ENCODE results near the gene SLC38A9. TPM values are rescaled to one million over a fixed set of nuclear protein-coding genes. Genes with fewer than 3 reads are reported as not detected.

The SLC38A9 gene
- polyA plus RNA-seq, 6 donors from 2014 or later: 13.2 to 17.7 (median 15.2) TPM

GRCh38 chr5:55671975-55672374, 40.1 kb downstream of the SLC38A9 start:
- ATAC-seq (ENCODE audit: low read depth in 2 of 2): no peak
- no peaks in the 10 kb centered on the region for H3K27me3 Mint-ChIP-seq
- H3K9me3 Mint-ChIP-seq: no peaks in the 10 kb centered on the region
- peaks cover 0 to 10% of the 10 kb centered on the region in 2 donors for H3K36me3 Mint-ChIP-seq
- no peak overlapping the region for H3K27ac Mint-ChIP-seq
- no peak for DNase-seq
- H3K4me3 Mint-ChIP-seq: peak overlapping the region in 1 of 8 donors; percentile 30
- peaks cover 0 to 2% (median 0%) of the 10 kb centered on the region in 3 donors for H3K4me1 Mint-ChIP-seq

- DNase-seq (no peak), ATAC-seq (ENCODE audit: low read depth in 2 of 2) (no peak)
- Mint-ChIP-seq H3K27ac (no peak overlapping the region), H3K9me3 (no peaks in the 10 kb centered on the region), H3K36me3 (peaks cover 0 to 17% of the 10 kb centered on the region in 2 donors), H3K4me1 (peaks cover 0 to 2% (median 0%) of the 10 kb centered on the region in 3 donors), H3K4me3 (no peak overlapping the region), H3K27me3 (no peaks in the 10 kb centered on the region)
Observed at GRCh38 chr5:55668356-55668755, 43.8 kb downstream of the SLC38A9 start.

GRCh38 chr5:55667938-55668337, 44.2 kb downstream of the SLC38A9 start:
- peaks cover 0 to 17% of the 10 kb centered on the region in 2 donors for H3K36me3 Mint-ChIP-seq
- H3K4me3 Mint-ChIP-seq: no peak overlapping the region
- ATAC-seq (ENCODE audit: low read depth in 2 of 2) (no peak), DNase-seq (no peak)
- H3K4me1 Mint-ChIP-seq: peaks cover 0 to 2% (median 0%) of the 10 kb centered on the region in 3 donors
- no peak overlapping the region for H3K27ac Mint-ChIP-seq
- no peaks in the 10 kb centered on the region for H3K27me3 Mint-ChIP-seq
- no peaks in the 10 kb centered on the region for H3K9me3 Mint-ChIP-seq

GRCh38 chr5:55665065-55665464, 47.1 kb downstream of the SLC38A9 start:
- peak overlapping the region in 2 of 6 donors; percentile 56 to 73 for H3K27ac Mint-ChIP-seq
- peaks cover 9 to 24% of the 10 kb centered on the region in 2 donors for H3K36me3 Mint-ChIP-seq
- H3K27me3 Mint-ChIP-seq: no peaks in the 10 kb centered on the region
- H3K4me1 Mint-ChIP-seq: peaks cover 0 to 2% (median 0%) of the 10 kb centered on the region in 3 donors
- DNase-seq: no peak
- H3K9me3 Mint-ChIP-seq: no peaks in the 10 kb centered on the region
- ATAC-seq (ENCODE audit: low read depth in 2 of 2): no peak
- H3K4me3 Mint-ChIP-seq: no peak overlapping the region

GRCh38 chr5:55657443-55657842, 54.7 kb downstream of the SLC38A9 start:
- no peaks in the 10 kb centered on the region for H3K4me1 Mint-ChIP-seq
- H3K4me3 Mint-ChIP-seq: no peak overlapping the region

GRCh38 chr5:55650386-55650785, 61.7 kb downstream of the SLC38A9 start:
- no peak overlapping the region for H3K4me3 Mint-ChIP-seq
- H3K27ac Mint-ChIP-seq: no peak overlapping the region
- no peaks in the 10 kb centered on the region for H3K4me1 Mint-ChIP-seq
- H3K9me3 Mint-ChIP-seq: no peaks in the 10 kb centered on the region
- H3K36me3 Mint-ChIP-seq: peaks cover 17 to 26% of the 10 kb centered on the region in 2 donors
- DNase-seq (no peak), ATAC-seq (ENCODE audit: low read depth in 2 of 2) (no peak)
- no peaks in the 10 kb centered on the region for H3K27me3 Mint-ChIP-seq

More at GRCh38 chr5:55657443-55657842, 54.7 kb downstream of the SLC38A9 start:
- Mint-ChIP-seq H3K27me3 (no peaks in the 10 kb centered on the region), H3K36me3 (peaks cover 12 to 17% of the 10 kb centered on the region in 2 donors), H3K27ac (peak overlapping the region in 1 of 6 donors; percentile 12), H3K9me3 (no peaks in the 10 kb centered on the region)
- DNase-seq: no peak
- ATAC-seq (ENCODE audit: low read depth in 2 of 2): no peak

GRCh38 chr5:55649963-55650362, 62.2 kb downstream of the SLC38A9 start:
- DNase-seq: no peak
- Mint-ChIP-seq H3K4me1 (no peaks in the 10 kb centered on the region), H3K27me3 (no peaks in the 10 kb centered on the region), H3K36me3 (peaks cover 17 to 29% of the 10 kb centered on the region in 2 donors), H3K9me3 (no peaks in the 10 kb centered on the region), H3K4me3 (no peak overlapping the region), H3K27ac (peak overlapping the region in 1 of 6 donors; percentile 5)
- ATAC-seq (ENCODE audit: low read depth in 2 of 2): no peak

GRCh38 chr5:55645304-55645703, 66.8 kb downstream of the SLC38A9 start:
- Mint-ChIP-seq H3K4me3 (no peak overlapping the region), H3K9me3 (no peaks in the 10 kb centered on the region), H3K4me1 (no peaks in the 10 kb centered on the region), H3K27ac (no peak overlapping the region), H3K27me3 (no peaks in the 10 kb centered on the region), H3K36me3 (peaks cover 19 to 32% of the 10 kb centered on the region in 2 donors)
- no peak for DNase-seq
- no peak for ATAC-seq (ENCODE audit: low read depth in 2 of 2)

- H3K36me3 Mint-ChIP-seq: peaks cover 17 to 33% of the 10 kb centered on the region in 2 donors
- no peaks in the 10 kb centered on the region for H3K4me1 Mint-ChIP-seq
- H3K9me3 Mint-ChIP-seq: no peaks in the 10 kb centered on the region
- no peak overlapping the region for H3K4me3 Mint-ChIP-seq
- DNase-seq (no peak), ATAC-seq (ENCODE audit: low read depth in 2 of 2) (no peak)
- no peaks in the 10 kb centered on the region for H3K27me3 Mint-ChIP-seq
- H3K27ac Mint-ChIP-seq: no peak overlapping the region
Observed at GRCh38 chr5:55638455-55638854, 73.7 kb downstream of the SLC38A9 start.

- H3K27ac Mint-ChIP-seq: no peak overlapping the region
- DNase-seq (no peak), ATAC-seq (ENCODE audit: low read depth in 2 of 2) (no peak)
- no peaks in the 10 kb centered on the region for H3K27me3 Mint-ChIP-seq
- H3K4me3 Mint-ChIP-seq: no peak overlapping the region
- H3K4me1 Mint-ChIP-seq: no peaks in the 10 kb centered on the region
- H3K36me3 Mint-ChIP-seq: peaks cover 17 to 34% of the 10 kb centered on the region in 2 donors
- H3K9me3 Mint-ChIP-seq: no peaks in the 10 kb centered on the region
Observed at GRCh38 chr5:55638051-55638450, 74.1 kb downstream of the SLC38A9 start.

GRCh38 chr5:55636683-55637082, 75.4 kb downstream of the SLC38A9 start:
- Mint-ChIP-seq H3K27ac (no peak overlapping the region), H3K36me3 (peaks cover 17 to 31% of the 10 kb centered on the region in 2 donors), H3K4me1 (no peaks in the 10 kb centered on the region), H3K4me3 (no peak overlapping the region), H3K27me3 (no peaks in the 10 kb centered on the region), H3K9me3 (no peaks in the 10 kb centered on the region)
- DNase-seq (no peak), ATAC-seq (ENCODE audit: low read depth in 2 of 2) (no peak)

- Mint-ChIP-seq H3K36me3 (peaks cover 12 to 26% of the 10 kb centered on the region in 2 donors), H3K27me3 (no peaks in the 10 kb centered on the region), H3K27ac (peak overlapping the region in 1 of 6 donors; percentile 53), H3K4me1 (no peaks in the 10 kb centered on the region), H3K4me3 (no peak overlapping the region), H3K9me3 (no peaks in the 10 kb centered on the region)
- DNase-seq (no peak), ATAC-seq (ENCODE audit: low read depth in 2 of 2) (no peak)
Observed at GRCh38 chr5:55636177-55636576, 75.9 kb downstream of the SLC38A9 start.

- no peak overlapping the region for H3K4me3 Mint-ChIP-seq
- peaks cover 8 to 26% of the 10 kb centered on the region in 2 donors for H3K36me3 Mint-ChIP-seq
- no peaks in the 10 kb centered on the region for H3K27me3 Mint-ChIP-seq
- no peak for DNase-seq
- peak overlapping the region in 1 of 6 donors; percentile 22 for H3K27ac Mint-ChIP-seq
- no peaks in the 10 kb centered on the region for H3K4me1 Mint-ChIP-seq
- ATAC-seq (ENCODE audit: low read depth in 2 of 2): no peak
- H3K9me3 Mint-ChIP-seq: no peaks in the 10 kb centered on the region
Observed at GRCh38 chr5:55634866-55635265, 77.3 kb downstream of the SLC38A9 start.

- H3K9me3 Mint-ChIP-seq: no peaks in the 10 kb centered on the region
Observed at GRCh38 chr5:55634209-55634805, 77.8 kb downstream of the SLC38A9 start.

More at GRCh38 chr5:55634209-55634805, 77.8 kb downstream of the SLC38A9 start:
- Mint-ChIP-seq H3K27ac (no peak overlapping the region), H3K4me1 (no peaks in the 10 kb centered on the region), H3K4me3 (no peak overlapping the region), H3K27me3 (no peaks in the 10 kb centered on the region), H3K36me3 (peaks cover 8 to 28% of the 10 kb centered on the region in 2 donors)
- no peak for ATAC-seq (ENCODE audit: low read depth in 2 of 2)
- DNase-seq: no peak
